ENCODE data around the gene TNFSF10. TPM values are rescaled to one million over a fixed set of nuclear protein-coding genes. Genes with fewer than 3 reads are reported as not detected.

The TNFSF10 gene
- total and polyA plus RNA-seq, 10 of the 15 experiments (the other 5 are each of a cell fraction or from before 2014, with no cell fraction given) = 2.1 to 12.3 (median 4.4) TPM

DNA sequence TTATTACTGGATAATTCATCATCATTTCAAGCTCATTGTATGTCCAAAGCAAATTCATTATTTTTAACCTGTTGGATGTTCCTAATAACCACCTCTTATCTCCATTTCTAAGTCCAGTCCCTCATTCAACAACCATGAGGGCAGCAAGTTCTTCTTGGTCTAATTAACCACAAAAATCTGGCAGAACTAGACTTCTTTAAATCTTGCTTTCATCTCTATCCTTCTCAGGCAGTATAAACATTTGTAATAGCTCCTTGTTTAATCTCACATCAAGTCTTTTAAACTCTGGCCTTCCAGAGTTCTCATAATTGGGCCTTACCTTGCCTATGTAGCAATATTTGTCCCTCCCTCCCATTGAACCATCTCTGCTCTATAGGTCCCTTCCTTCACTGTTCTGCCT lies 57.9 kb downstream of the TNFSF10 start:
- Histone ChIP-seq H3K4me3 (no peak overlapping the region), H4K20me1 (ENCODE audit: control insufficient read depth, insufficient read depth) (no peaks in the 10 kb centered on the region), H3K9me3 (replicated peaks; ENCODE audit: control insufficient read depth, insufficient read depth, low read length) (no peaks in the 10 kb centered on the region), H3K79me2 (ENCODE audit: control insufficient read depth, insufficient read depth, low read length) (no peaks in the 10 kb centered on the region), H3K9ac (ENCODE audit: control insufficient read depth, insufficient read depth, low read length) (no peak overlapping the region), H3K4me2 (ENCODE audit: control insufficient read depth, insufficient read depth) (no peak overlapping the region), H3K27me3 (replicated peaks in 1 of 2; ENCODE audit: control insufficient read depth in 2 of 2, insufficient read depth in 2 of 2, low read length in 1 of 2) (no peaks in the 10 kb centered on the region; a peak in 2 of 4 replicates), H3K4me1 (ENCODE audit: control insufficient read depth, insufficient read depth, low read length) (no peaks in the 10 kb centered on the region), H3K27ac (ENCODE audit: control insufficient read depth, insufficient read depth) (no peak overlapping the region), H2AFZ (ENCODE audit: control insufficient read depth, low read depth, low read length) (no peak overlapping the region), H3K36me3 (ENCODE audit: control insufficient read depth in 2 of 2, insufficient read depth in 2 of 2, low read length in 1 of 2) (no peaks in the 10 kb centered on the region)
- in situ Hi-C loops (cut with MboI) = no loop called here
- intact Hi-C loops (cut with micrococcal nuclease; ENCODE audit: unreplicated experiment) = no loop called here
- FAIRE-seq = no peak
- POLR2A ChIA-PET = no interaction called here
- RAD21 ChIA-PET (ENCODE audit: unreplicated experiment) = no interaction called here
- CTCF ChIA-PET = interaction anchor here (0.7 to 2.3 kb wide), 2 partner anchors 11 to 155 kb away, joined by 3 to 15 read pairs; no protein-coding TSS in a partner anchor
- no TSS peak for BruUV-seq (replicated peaks)
- DNase-seq (ENCODE audit: low read depth, low spot score) = no peak
- ATAC-seq = no peak
- TF ChIP-seq NR2F1 (conservative IDR thresholded peaks at IDR 0.05) (no peak), JUND (IDR thresholded peaks at IDR 0.05; ENCODE audit: low read depth, low read length) (no peak), KAT2A (conservative IDR thresholded peaks at IDR 0.05; ENCODE audit: control insufficient read depth, low read depth, low read length) (no peak), WRNIP1 (IDR thresholded peaks at IDR 0.05; ENCODE audit: borderline replicate concordance, low read depth, low read length) (no peak), ESRRA (IDR thresholded peaks at IDR 0.05; ENCODE audit: low read length) (no peak)
- TF ChIP-seq, protein P1, sequence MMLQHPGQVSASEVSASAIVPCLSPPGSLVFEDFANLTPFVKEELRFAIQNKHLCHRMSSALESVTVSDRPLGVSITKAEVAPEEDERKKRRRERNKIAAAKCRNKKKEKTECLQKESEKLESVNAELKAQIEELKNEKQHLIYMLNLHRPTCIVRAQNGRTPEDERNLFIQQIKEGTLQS (IDR thresholded peaks at IDR 0.05; ENCODE audit: borderline replicate concordance, extremely low read depth, low read depth, low read length) = no peak
- SMC1A ChIA-PET (ENCODE audit: uncharacterized antibody, unreplicated experiment) = interaction anchor here (0.9 to 1.2 kb wide), 2 partner anchors 11 to 129 kb away, joined by 3 to 4 read pairs; no protein-coding TSS in a partner anchor

DNA sequence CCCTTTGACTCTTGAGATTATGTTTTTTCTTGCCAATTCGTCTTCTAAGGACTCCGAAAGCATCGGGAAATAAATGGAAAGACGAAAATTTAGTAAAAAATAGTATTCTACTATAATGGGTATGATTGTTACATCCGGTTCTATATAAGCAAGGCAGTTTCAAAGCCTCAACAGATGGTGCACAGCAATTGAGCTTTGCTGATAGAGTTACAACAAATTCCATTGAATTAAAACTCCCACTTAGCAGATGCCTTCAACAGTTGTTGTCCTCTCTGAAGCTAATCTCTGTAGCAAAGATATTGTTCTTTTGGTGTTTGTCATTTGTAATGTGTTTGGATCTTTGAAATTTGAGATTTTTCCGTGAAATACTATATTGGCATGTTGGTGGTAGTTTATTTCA lies 58.9 kb downstream of the TNFSF10 start:
- H3K4me1 ChIP-seq (ENCODE audit: control insufficient read depth, insufficient read depth, low read length) = no peaks in the 10 kb centered on the region
- 26% methylated on average over 6 of the region's 6 CpGs for WGBS (ENCODE audit: insufficient coverage, insufficient replicate concordance, low lambda C conversion rate, missing lambda C conversion rate)
- H3K36me3 ChIP-seq (ENCODE audit: control insufficient read depth in 2 of 2, insufficient read depth in 2 of 2, low read length in 1 of 2) = no peaks in the 10 kb centered on the region
- H3K27ac ChIP-seq (ENCODE audit: control insufficient read depth, insufficient read depth) = no peak overlapping the region
- no peaks in the 10 kb centered on the region for H3K79me2 ChIP-seq (ENCODE audit: control insufficient read depth, insufficient read depth, low read length)
- in situ Hi-C loops (cut with MboI) = no loop called here
- no peaks in the 10 kb centered on the region for H4K20me1 ChIP-seq (ENCODE audit: control insufficient read depth, insufficient read depth)
- H3K4me3 ChIP-seq = no peak overlapping the region
- DNase-seq (ENCODE audit: low read depth, low spot score) = no peak
- no peak overlapping the region for H2AFZ ChIP-seq (ENCODE audit: control insufficient read depth, low read depth, low read length)
- no peaks in the 10 kb centered on the region for H3K9me3 ChIP-seq (replicated peaks; ENCODE audit: control insufficient read depth, insufficient read depth, low read length)
- no peak for FAIRE-seq
- H3K9ac ChIP-seq (ENCODE audit: control insufficient read depth, insufficient read depth, low read length) = no peak overlapping the region
- BruUV-seq (replicated peaks) = no TSS peak
- H3K27me3 ChIP-seq (replicated peaks in 1 of 2; ENCODE audit: control insufficient read depth in 2 of 2, insufficient read depth in 2 of 2, low read length in 1 of 2) = no peaks in the 10 kb centered on the region; a peak in 2 of 4 replicates
- TF ChIP-seq SUZ12 (IDR thresholded peaks at IDR 0.05; ENCODE audit: unreplicated experiment) = no peak
- no peak for TF ChIP-seq BACH1 (IDR thresholded peaks at IDR 0.05; ENCODE audit: borderline replicate concordance)
- TF ChIP-seq, protein P2, sequence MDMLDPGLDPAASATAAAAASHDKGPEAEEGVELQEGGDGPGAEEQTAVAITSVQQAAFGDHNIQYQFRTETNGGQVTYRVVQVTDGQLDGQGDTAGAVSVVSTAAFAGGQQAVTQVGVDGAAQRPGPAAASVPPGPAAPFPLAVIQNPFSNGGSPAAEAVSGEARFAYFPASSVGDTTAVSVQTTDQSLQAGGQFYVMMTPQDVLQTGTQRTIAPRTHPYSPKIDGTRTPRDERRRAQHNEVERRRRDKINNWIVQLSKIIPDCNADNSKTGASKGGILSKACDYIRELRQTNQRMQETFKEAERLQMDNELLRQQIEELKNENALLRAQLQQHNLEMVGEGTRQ (IDR thresholded peaks at IDR 0.05; ENCODE audit: borderline replicate concordance, low read depth, low read length) = no peak
- no peak for TF ChIP-seq SMAD1 (IDR thresholded peaks at IDR 0.05; ENCODE audit: low read depth, partially characterized antibody)
- no peak for TF ChIP-seq NFYA (IDR thresholded peaks at IDR 0.05; ENCODE audit: borderline replicate concordance, low read depth, low read length)
- TF ChIP-seq TCF3 (IDR thresholded peaks at IDR 0.05; ENCODE audit: borderline replicate concordance, insufficient read depth, low read depth, low read length) = no peak
- TF ChIP-seq, protein P3, sequence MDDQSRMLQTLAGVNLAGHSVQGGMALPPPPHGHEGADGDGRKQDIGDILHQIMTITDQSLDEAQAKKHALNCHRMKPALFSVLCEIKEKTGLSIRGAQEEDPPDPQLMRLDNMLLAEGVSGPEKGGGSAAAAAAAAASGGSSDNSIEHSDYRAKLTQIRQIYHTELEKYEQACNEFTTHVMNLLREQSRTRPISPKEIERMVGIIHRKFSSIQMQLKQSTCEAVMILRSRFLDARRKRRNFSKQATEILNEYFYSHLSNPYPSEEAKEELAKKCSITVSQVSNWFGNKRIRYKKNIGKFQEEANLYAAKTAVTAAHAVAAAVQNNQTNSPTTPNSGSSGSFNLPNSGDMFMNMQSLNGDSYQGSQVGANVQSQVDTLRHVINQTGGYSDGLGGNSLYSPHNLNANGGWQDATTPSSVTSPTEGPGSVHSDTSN (IDR thresholded peaks at IDR 0.05; ENCODE audit: insufficient replicate concordance, low read depth, low read length) = no peak
- TF ChIP-seq RB1 (IDR thresholded peaks at IDR 0.05; ENCODE audit: borderline replicate concordance) = no peak
- TF ChIP-seq CHD1 (IDR thresholded peaks at IDR 0.05; ENCODE audit: low read depth, low read length) = no peak
- ChIA-PET CTCF (interaction anchor here (2.3 kb wide), 1 partner anchor 12 kb away, joined by 15 read pairs; no protein-coding TSS in a partner anchor), RAD21 (ENCODE audit: unreplicated experiment) (no interaction called here), POLR2A (no interaction called here), SMC1A (ENCODE audit: uncharacterized antibody, unreplicated experiment) (interaction anchor here (1.2 kb wide), 1 partner anchor 130 kb away, joined by 3 read pairs; no protein-coding TSS in a partner anchor)
- no peak overlapping the region for H3K4me2 ChIP-seq (ENCODE audit: control insufficient read depth, insufficient read depth)
- intact Hi-C loops (cut with micrococcal nuclease; ENCODE audit: unreplicated experiment) = no loop called here
- no peak for ATAC-seq

Measured in GM12878 (cell line).